Muscle of leg (tissue), 11 donors: ENCODE results near the gene WNT3A. TPM values are rescaled to one million over a fixed set of nuclear protein-coding genes. Genes with fewer than 3 reads are reported as not detected.
"Not testable (repeated sequence)": the region's sequence is repeated elsewhere in the genome, so short reads cannot be mapped to it uniquely, and the experiment has no call there.

Source experiments
- DNase-seq: peaks from one replicate; pipeline ENCODE4 v3.0.0; 2013
- H3K27ac ChIP-seq: one replicate; pipeline ENCODE4 v1.5.1; 2013; ENCODE audit warnings: mild to moderate bottlenecking, low read length, control low read depth
- H3K27me3 ChIP-seq: one replicate; pipeline ENCODE4 v1.6.1; 2013; ENCODE audit warnings: low read length; ENCODE audit not compliant: control insufficient read depth, insufficient read depth
- H3K36me3 ChIP-seq: one replicate; pipeline ENCODE4 v1.6.1; 2013; ENCODE audit warnings: low read length; ENCODE audit not compliant: control insufficient read depth, insufficient read depth
- H3K4me1 ChIP-seq: one replicate; pipeline ENCODE4 v1.6.1; 2013; ENCODE audit warnings: low read length; ENCODE audit not compliant: control insufficient read depth, insufficient read depth
- H3K4me3 ChIP-seq: one replicate; pipeline ENCODE4 v1.5.1; 2013; ENCODE audit warnings: low read length, control low read depth
- H3K9me3 ChIP-seq: replicated peaks from 2 replicates; pipeline ENCODE4 v1.6.1; 2013; ENCODE audit warnings: low read depth, low read length; ENCODE audit not compliant: control insufficient read depth
- WGBS: methylation state at CpG from one replicate; pipeline ENCODE4 v1.1.5; 2013; ENCODE audit warnings: missing lambda C conversion rate; ENCODE audit not compliant: insufficient coverage; 5-methylcytosine and 5-hydroxymethylcytosine counted together
- polyA plus RNA-seq, 8 donors: library from polyadenylated mRNA; unstranded; fragments of 120-200 nt; gene quantifications; one replicate each; pipeline versions ENCODE4 v1.2.1 to v1.2.3, GENCODE V29; 2013; ENCODE audit warnings: inconsistent platforms in 1 of 8, low replicate concordance in 1 of 8; ENCODE audit not compliant: insufficient read length in 8 of 8, insufficient read depth in 1 of 8
- total RNA-seq: library from RNA; stranded (reverse); fragments of 120-200 nt; gene quantifications from one replicate; pipeline ENCODE4 v1.2.4, GENCODE V29; 2013

WNT3A gene
- total and polyA plus RNA-seq, 9 donors, result 0.54 TPM; not detected in 8

GRCh38 chr1:228019722-228020083, 12.9 kb downstream of the WNT3A start:
- H3K36me3 ChIP-seq, DNase-seq, H3K27ac ChIP-seq, H3K4me1 ChIP-seq, H3K27me3 ChIP-seq, H3K9me3 ChIP-seq, H3K4me3 ChIP-seq: not testable (repeated sequence)
- 92% methylated on average over 2 of the region's 5 CpGs for WGBS

DNA sequence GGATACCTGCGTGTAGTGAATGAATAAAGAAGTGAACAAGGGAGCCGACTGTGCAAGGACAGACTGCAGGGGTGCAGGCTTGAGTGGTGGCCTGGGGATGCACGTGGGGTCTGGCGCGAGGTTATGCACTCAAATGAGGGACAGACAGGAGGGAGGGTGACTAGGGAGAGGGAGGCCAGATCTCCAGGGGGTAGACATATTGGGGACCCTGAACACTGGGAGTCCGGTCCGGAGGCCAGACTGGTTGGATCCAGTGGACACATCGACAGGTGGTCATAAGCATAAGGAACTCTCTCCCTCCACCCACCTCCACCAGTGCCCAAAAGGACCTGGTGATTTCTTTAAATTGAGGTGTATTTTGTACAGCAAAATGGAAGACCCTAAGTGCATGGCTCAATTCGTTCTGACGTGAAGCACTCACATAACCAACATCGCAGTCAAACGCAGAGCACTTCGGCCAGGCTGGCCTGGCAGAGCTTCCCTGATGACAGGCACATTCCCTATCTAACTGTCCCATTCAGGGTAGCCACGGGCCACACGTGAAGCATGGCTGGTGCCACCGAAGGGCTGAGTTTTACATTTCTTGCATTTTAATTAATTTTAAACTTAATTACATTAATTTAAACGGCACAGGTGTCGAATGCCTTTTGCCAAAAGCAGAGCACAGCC, 14.0 kb downstream of the WNT3A start:
- Histone ChIP-seq H3K27me3 (no peaks in the 10 kb centered on the region), H3K4me3 (no peak overlapping the region), H3K36me3 (no peaks in the 10 kb centered on the region), H3K27ac (no peak overlapping the region), H3K4me1 (no peaks in the 10 kb centered on the region), H3K9me3 (no peaks in the 10 kb centered on the region)
- WGBS, result 79% methylated on average over 12 of the region's 18 CpGs
- no peak for DNase-seq

DNA sequence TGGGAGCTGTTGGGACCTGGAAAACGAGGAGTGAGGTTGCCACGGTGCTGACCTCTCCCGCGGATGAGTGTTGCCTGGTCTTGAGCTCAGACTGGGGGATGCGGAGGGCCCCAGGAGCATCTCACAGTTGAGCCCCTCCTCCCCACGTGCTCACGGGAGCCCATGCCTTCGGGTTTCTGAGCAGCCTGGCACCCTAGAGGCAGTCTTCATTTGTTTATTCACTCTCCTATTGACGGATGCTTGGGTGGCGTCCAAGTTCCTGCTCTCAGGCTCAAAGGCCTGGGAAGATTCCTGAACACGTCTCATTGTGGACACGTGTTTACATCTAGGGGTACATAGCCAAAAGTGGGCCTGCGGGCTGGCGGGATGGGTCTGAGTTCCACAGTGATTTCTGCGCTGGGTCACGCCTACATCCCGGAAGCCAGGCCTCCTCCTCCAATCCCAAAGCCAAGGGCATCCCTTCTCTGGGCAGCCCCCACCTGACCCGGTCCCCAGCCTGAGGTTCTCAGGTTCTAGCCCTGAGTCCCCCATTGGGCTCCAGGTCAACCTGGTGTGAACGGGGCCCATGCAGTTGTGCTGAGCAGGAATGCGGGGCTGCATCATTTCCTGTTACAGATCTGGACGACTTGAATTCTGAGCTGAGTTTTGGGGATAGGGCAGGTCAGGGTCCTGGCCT, 14.7 kb downstream of the WNT3A start:
- H3K4me1 ChIP-seq, result no peaks in the 10 kb centered on the region
- H3K36me3 ChIP-seq, result no peaks in the 10 kb centered on the region
- no peak overlapping the region for H3K4me3 ChIP-seq
- no peak for DNase-seq
- H3K27me3 ChIP-seq, result no peaks in the 10 kb centered on the region
- no peaks in the 10 kb centered on the region for H3K9me3 ChIP-seq
- WGBS, result 58% methylated on average over 17 of the region's 21 CpGs
- H3K27ac ChIP-seq, result no peak overlapping the region

- Histone ChIP-seq H3K4me3 (no peak overlapping the region), H3K27me3 (no peaks in the 10 kb centered on the region), H3K27ac (no peak overlapping the region), H3K4me1 (no peaks in the 10 kb centered on the region), H3K9me3 (no peaks in the 10 kb centered on the region), H3K36me3 (no peaks in the 10 kb centered on the region)
- 88% methylated on average over 27 of the region's 28 CpGs for WGBS
- DNase-seq, result no peak
These were observed 15.9 kb downstream of the WNT3A start for GRCh38 chr1:228022571-228023293.

DNA sequence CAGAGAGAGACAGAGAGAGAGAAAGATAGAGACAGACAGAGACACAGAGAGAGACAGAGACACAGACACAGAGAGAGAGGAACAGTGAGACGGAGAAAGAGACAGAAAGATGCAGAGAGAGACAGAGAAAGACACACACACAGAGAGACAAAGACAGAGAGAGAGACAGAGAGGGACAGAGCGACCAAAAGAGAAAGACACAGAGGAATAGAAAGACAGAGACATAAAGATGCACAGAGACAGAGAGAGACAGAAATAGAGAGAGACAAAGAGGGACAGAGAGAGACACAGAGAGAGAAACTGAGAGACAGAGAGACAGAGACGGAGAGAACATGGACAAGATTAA, 16.5 kb downstream of the WNT3A start:
- no peak overlapping the region for H3K27ac ChIP-seq
- H3K4me1 ChIP-seq, result no peaks in the 10 kb centered on the region
- DNase-seq, result no peak
- H3K27me3 ChIP-seq, result no peaks in the 10 kb centered on the region
- WGBS, result 86% methylated on average over 2 of the region's 3 CpGs
- no peak overlapping the region for H3K4me3 ChIP-seq
- no peaks in the 10 kb centered on the region for H3K36me3 ChIP-seq
- no peaks in the 10 kb centered on the region for H3K9me3 ChIP-seq

DNA sequence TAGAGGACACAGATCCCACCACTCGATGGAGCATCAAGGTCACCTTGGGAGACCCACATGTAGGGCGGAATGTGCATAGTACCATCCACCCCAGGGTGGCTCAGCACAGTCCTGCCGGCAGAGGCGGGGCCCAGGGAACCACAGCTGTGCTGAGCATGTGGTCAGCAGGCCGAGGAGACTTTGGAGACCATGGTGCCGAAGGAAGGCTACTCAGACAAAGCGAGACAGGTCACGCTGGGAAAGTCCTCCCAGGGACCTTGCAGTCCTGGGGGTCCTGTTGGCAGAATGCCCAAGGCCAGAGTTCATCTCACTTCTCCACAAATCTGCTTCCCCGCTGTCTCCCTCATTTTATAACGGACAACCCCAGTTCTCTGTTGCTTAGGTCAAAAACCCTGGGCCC, 22.5 kb downstream of the WNT3A start:
- H3K9me3 ChIP-seq, result peaks cover 4% of the 10 kb centered on the region
- H3K4me1 ChIP-seq, result no peaks in the 10 kb centered on the region
- no peaks in the 10 kb centered on the region for H3K36me3 ChIP-seq
- 90% methylated on average over 9 of the region's 10 CpGs for WGBS
- no peak overlapping the region for H3K4me3 ChIP-seq
- no peak for DNase-seq
- peaks cover 4% of the 10 kb centered on the region for H3K27me3 ChIP-seq
- no peak overlapping the region for H3K27ac ChIP-seq

- no peaks in the 10 kb centered on the region for H3K4me1 ChIP-seq
- 79% methylated on average over 12 of the region's 12 CpGs for WGBS
- no peaks in the 10 kb centered on the region for H3K36me3 ChIP-seq
- H3K9me3 ChIP-seq, result peaks cover 4% of the 10 kb centered on the region
- H3K4me3 ChIP-seq, result no peak overlapping the region
- peaks cover 11% of the 10 kb centered on the region for H3K27me3 ChIP-seq
- H3K27ac ChIP-seq, result no peak overlapping the region
- no peak for DNase-seq
These were observed 23.8 kb downstream of the WNT3A start for GRCh38 chr1:228030451-228031201.

GRCh38 chr1:228031276-228031995, 24.6 kb downstream of the WNT3A start:
- H3K27me3 ChIP-seq, result peaks cover 16% of the 10 kb centered on the region
- 87% methylated on average over 9 of the region's 9 CpGs for WGBS

GRCh38 chr1:228032041-228032440, 25.2 kb downstream of the WNT3A start:
- Histone ChIP-seq H3K27me3 (peaks cover 22% of the 10 kb centered on the region), H3K27ac (no peak overlapping the region), H3K4me1 (no peaks in the 10 kb centered on the region), H3K9me3 (peaks cover 4% of the 10 kb centered on the region), H3K4me3 (no peak overlapping the region), H3K36me3 (no peaks in the 10 kb centered on the region)
- DNase-seq, result no peak
- WGBS, result 70% methylated on average over 5 of the region's 5 CpGs

More at GRCh38 chr1:228031276-228031995, 24.6 kb downstream of the WNT3A start:
- peaks cover 4% of the 10 kb centered on the region for H3K9me3 ChIP-seq
- no peaks in the 10 kb centered on the region for H3K4me1 ChIP-seq
- H3K36me3 ChIP-seq, result no peaks in the 10 kb centered on the region
- DNase-seq, result no peak
- H3K27ac ChIP-seq, result no peak overlapping the region
- no peak overlapping the region for H3K4me3 ChIP-seq
